SH-SY5Y (cell line): ENCODE measurements around the gene AGAP1.

Experiments used
- GATA2 ChIP-seq: IDR thresholded peaks from 2 replicates; pipeline ENCODE4 v1.6.1; 2011; ENCODE audit warnings: mild to moderate bottlenecking, low read depth, low read length
- GATA3 ChIP-seq: IDR thresholded peaks from 2 replicates; pipeline ENCODE4 v1.6.1; 2011; ENCODE audit warnings: low read depth, mild to moderate bottlenecking, low read length, moderate library complexity

- TF ChIP-seq GATA2, result no peak
- TF ChIP-seq GATA3, result no peak
Measured at GRCh38 chr2:235550946-235551345, 57.1 kb downstream of the AGAP1 start.
